ENCODE measurements around the gene NEGR1.

GRCh38 chr1:71526824-71527223, 755.5 kb downstream of the NEGR1 start:
- TF ChIP-seq, protein P1, sequence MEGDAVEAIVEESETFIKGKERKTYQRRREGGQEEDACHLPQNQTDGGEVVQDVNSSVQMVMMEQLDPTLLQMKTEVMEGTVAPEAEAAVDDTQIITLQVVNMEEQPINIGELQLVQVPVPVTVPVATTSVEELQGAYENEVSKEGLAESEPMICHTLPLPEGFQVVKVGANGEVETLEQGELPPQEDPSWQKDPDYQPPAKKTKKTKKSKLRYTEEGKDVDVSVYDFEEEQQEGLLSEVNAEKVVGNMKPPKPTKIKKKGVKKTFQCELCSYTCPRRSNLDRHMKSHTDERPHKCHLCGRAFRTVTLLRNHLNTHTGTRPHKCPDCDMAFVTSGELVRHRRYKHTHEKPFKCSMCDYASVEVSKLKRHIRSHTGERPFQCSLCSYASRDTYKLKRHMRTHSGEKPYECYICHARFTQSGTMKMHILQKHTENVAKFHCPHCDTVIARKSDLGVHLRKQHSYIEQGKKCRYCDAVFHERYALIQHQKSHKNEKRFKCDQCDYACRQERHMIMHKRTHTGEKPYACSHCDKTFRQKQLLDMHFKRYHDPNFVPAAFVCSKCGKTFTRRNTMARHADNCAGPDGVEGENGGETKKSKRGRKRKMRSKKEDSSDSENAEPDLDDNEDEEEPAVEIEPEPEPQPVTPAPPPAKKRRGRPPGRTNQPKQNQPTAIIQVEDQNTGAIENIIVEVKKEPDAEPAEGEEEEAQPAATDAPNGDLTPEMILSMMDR (IDR thresholded peaks at IDR 0.05; ENCODE audit: insufficient read depth, low read depth, low read length): no peak
- no peak for TF ChIP-seq EZH2 (IDR thresholded peaks at IDR 0.05; ENCODE audit: insufficient read depth, low read length)
